PC-9 (cell line): ENCODE results near the gene CEP55. TPM values are rescaled to one million over a fixed set of nuclear protein-coding genes. Genes with fewer than 3 reads are reported as not detected.
A peak's percentile ranks its signal among the peaks of the same experiment; 100 is the strongest.
"Not testable (repeated sequence)": the region's sequence is repeated elsewhere in the genome, so short reads cannot be mapped to it uniquely, and the experiment has no call there.

ENCODE experiments used
- BruUV-seq: library from RNA; stranded (reverse); fragments of 400-500 nt; replicated peaks from 2 replicates; lab custom pipeline; 2021; lab: Mats Ljungman, UMichigan
- CTCF ChIA-PET: fragments of 300-600 bp; sonication (Branson Sonifier 250); formaldehyde crosslinking; loops from one replicate; lab custom pipeline; 2022; ENCODE audit warnings: antibody characterized with exemption; lab: Charles Lee
- POLR2A ChIA-PET: fragments of 300-600 bp; sonication (Branson Sonifier 250); formaldehyde crosslinking; loops from one replicate; lab custom pipeline; 2022; ENCODE audit warnings: antibody characterized with exemption; ENCODE audit not compliant: unreplicated experiment; lab: Charles Lee
- DNase-seq, 2 experiments: peaks; one replicate each; pipeline versions ENCODE4 v3.0.0 to v3.0.0-alpha.2; 2015 to 2022; ENCODE audit warnings: mixed read lengths in 1 of 2
- H2AFZ ChIP-seq: fragments of 200-600 bp; sonication (generic); 2 replicates; pipeline ENCODE4 v1.8.1; 2017; ENCODE audit warnings: antibody characterized with exemption
- H3F3A ChIP-seq: fragments of 200-600 bp; sonication (generic); 2 replicates; pipeline ENCODE4 v1.8.1; 2017; ENCODE audit warnings: antibody characterized with exemption, mild to moderate bottlenecking, low read depth; ENCODE audit not compliant: insufficient read depth
- H3K27ac ChIP-seq: fragments of 200-600 bp; sonication (generic); 2 replicates; pipeline ENCODE4 v1.6.1; 2016; ENCODE audit warnings: mixed run types
- H3K27me3 ChIP-seq: fragments of 200-600 bp; sonication (generic); 2 replicates; pipeline ENCODE4 v1.6.1; 2016; ENCODE audit warnings: low read depth, mixed run types; ENCODE audit not compliant: insufficient read depth
- H3K36me3 ChIP-seq: fragments of 200-600 bp; sonication (generic); 2 replicates; pipeline ENCODE4 v1.6.1; 2016; ENCODE audit warnings: low read depth, mixed run types
- H3K4me1 ChIP-seq: fragments of 200-600 bp; sonication (generic); replicated peaks from 2 replicates; pipeline ENCODE4 v1.6.1; 2016; ENCODE audit warnings: mixed run types; ENCODE audit not compliant: insufficient read depth
- H3K4me2 ChIP-seq: fragments of 200-600 bp; sonication (generic); 2 replicates; pipeline ENCODE4 v1.6.1; 2017; ENCODE audit warnings: mixed run types
- H3K4me3 ChIP-seq: fragments of 200-600 bp; sonication (generic); 2 replicates; pipeline ENCODE4 v1.6.1; 2016; ENCODE audit warnings: mixed run types
- H3K79me2 ChIP-seq: fragments of 200-600 bp; sonication (generic); 2 replicates; pipeline ENCODE4 v1.6.1; 2017; ENCODE audit warnings: low read depth, mixed run types
- H3K9me2 ChIP-seq: fragments of 200-600 bp; sonication (generic); 2 replicates; pipeline ENCODE4 v1.8.1; 2017; ENCODE audit warnings: mild to moderate bottlenecking; ENCODE audit not compliant: insufficient read depth
- H3K9me3 ChIP-seq: fragments of 200-600 bp; sonication (generic); 2 replicates; pipeline ENCODE4 v1.8.1; 2016; ENCODE audit warnings: low read depth; ENCODE audit not compliant: insufficient read depth
- H4K20me1 ChIP-seq: fragments of 200-600 bp; sonication (generic); 2 replicates; pipeline ENCODE4 v1.8.1; 2017; ENCODE audit not compliant: insufficient read depth
- CTCF ChIP-seq: fragments of 200-600 bp; sonication (generic); conservative IDR thresholded peaks from 2 replicates; pipeline ENCODE4 v1.6.1; 2017; ENCODE audit warnings: mixed run types, antibody characterized with exemption, mild to moderate bottlenecking, moderate library complexity
- EZH2 ChIP-seq: fragments of 200-600 bp; sonication (generic); IDR thresholded peaks from 2 replicates; pipeline ENCODE4 v1.8.0; 2017; ENCODE audit warnings: antibody characterized with exemption, low read depth
- intact Hi-C: fragments of 100-400 bp; cut with micrococcal nuclease; formaldehyde crosslinking; loops from one replicate; pipeline ENCODE4 v1.10.0; 2022; ENCODE audit not compliant: unreplicated experiment
- total RNA-seq: library from RNA; stranded (reverse); gene quantifications from 2 replicates; pipeline ENCODE4 v1.2.3, GENCODE V29; 2021

The CEP55 gene
- total RNA-seq, 1 experiment from 2014 or later, result 38.9 TPM

DNA sequence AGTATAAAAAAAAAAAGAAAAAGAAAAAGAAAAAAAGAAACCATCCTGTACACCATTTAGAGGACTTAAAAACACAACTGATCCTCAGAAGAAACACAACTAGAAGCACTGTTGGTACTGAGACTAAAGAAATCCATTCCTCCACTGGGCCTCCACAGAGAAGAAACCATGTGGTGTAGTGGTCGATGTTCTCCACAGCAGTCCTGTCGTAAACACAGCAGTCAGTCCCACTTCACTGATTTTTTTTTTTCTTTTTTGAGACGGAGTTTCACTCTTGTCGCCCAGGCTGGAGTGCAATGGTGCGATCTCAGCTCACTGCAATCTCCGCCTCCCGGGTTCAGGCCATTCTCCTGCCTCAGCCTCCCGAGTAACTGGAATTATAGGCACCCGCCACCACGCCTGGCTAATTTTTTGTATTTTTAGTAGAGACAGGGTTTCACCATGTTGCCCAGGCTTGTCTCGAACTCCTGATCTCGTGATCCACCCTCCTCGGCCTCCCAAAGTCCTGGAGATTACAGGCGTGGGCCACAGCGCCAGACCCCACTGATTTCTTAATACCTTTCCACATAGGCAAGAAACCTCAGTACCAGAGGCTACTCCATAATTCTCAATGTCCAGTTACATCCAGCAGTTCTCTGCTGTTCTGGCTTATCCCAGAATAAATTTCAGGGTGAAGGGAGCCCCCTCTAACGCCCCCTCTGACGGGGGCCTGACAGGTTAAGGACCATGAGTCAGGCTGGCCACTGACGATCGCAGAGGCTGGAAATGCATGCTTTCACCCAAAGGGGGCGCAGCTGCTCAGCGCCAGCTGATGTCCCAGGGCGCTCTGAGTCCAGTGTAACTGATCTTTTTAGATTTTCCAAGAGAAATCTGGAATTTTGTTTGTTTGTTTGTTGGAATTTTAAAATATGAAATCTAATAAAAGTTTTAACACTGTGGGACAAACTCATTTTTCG, 45.3 kb downstream of the CEP55 start:
- ChIA-PET CTCF (no interaction called here), POLR2A (no interaction called here)
- Histone ChIP-seq H3K4me3 (no peak overlapping the region), H3K27ac (no peak overlapping the region), H4K20me1 (no peaks in the 10 kb centered on the region), H3K9me3 (no peaks in the 10 kb centered on the region), H3K27me3 (no peaks in the 10 kb centered on the region), H3K4me1 (no peaks in the 10 kb centered on the region), H3K79me2 (no peaks in the 10 kb centered on the region), H2AFZ (no peak overlapping the region), H3K4me2 (no peak overlapping the region), H3K36me3 (no peaks in the 10 kb centered on the region), H3F3A (no peaks in the 10 kb centered on the region), H3K9me2 (no peaks in the 10 kb centered on the region)
- BruUV-seq, result no TSS peak
- intact Hi-C loops, result loop anchor here (1.0 kb wide), 1 partner anchor 139 kb away; no protein-coding TSS in a partner anchor
- peak in 1 of 2 experiments; percentile 44 for DNase-seq
- peak; percentile 62 for TF ChIP-seq CTCF
- TF ChIP-seq EZH2, result no peak

- BruUV-seq, result no TSS peak
- CTCF ChIA-PET, result interaction anchor here (0.7 kb wide), 1 partner anchor 37 kb away, joined by 3 read pairs; no protein-coding TSS in a partner anchor
- Histone ChIP-seq H3K4me3 (no peak overlapping the region), H3K27me3 (no peaks in the 10 kb centered on the region), H3K79me2 (no peaks in the 10 kb centered on the region), H3K4me2 (no peak overlapping the region), H3K4me1 (peaks cover 3% of the 10 kb centered on the region), H2AFZ (no peak overlapping the region), H3K27ac (no peak overlapping the region), H3K36me3 (no peaks in the 10 kb centered on the region), H4K20me1 (no peaks in the 10 kb centered on the region), H3F3A (peaks cover 1% of the 10 kb centered on the region; the same call in 1 of the 2 replicates), H3K9me3 (no peaks in the 10 kb centered on the region), H3K9me2 (no peaks in the 10 kb centered on the region)
- POLR2A ChIA-PET, result no interaction called here
- no peak for DNase-seq
- intact Hi-C loops, result loop anchor here (1.0 kb wide), 1 partner anchor 138 kb away; no protein-coding TSS in a partner anchor
- TF ChIP-seq CTCF (no peak), EZH2 (no peak)
Measured at GRCh38 chr10:93542358-93542791, 46.0 kb downstream of the CEP55 start.

DNA sequence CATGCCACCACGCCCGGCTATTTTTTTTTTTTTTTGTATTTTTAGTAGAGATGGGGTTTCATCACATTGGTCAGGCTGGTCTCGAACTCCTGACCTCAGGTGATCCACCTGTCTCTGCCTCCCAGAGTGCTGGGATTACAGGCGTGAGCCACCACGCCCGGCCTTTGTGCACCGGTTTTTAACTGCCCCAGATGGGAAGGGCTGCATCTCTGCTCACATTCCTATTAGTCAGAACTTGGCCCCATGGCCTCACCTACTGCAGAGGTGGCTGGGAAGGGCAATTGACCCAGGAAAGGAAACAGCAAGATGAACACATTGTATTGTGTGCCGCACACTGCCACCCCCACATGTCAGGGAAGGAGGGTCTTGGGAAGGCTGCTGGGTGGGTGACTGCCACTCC, 50.6 kb downstream of the CEP55 start:
- POLR2A ChIA-PET, CTCF ChIA-PET, BruUV-seq, H2AFZ ChIP-seq, H4K20me1 ChIP-seq, H3K4me2 ChIP-seq, H3K9me3 ChIP-seq, H3K4me3 ChIP-seq, H3K9me2 ChIP-seq, H3K36me3 ChIP-seq, H3K27me3 ChIP-seq, H3K79me2 ChIP-seq, DNase-seq: not testable (repeated sequence)
- Histone ChIP-seq H3F3A (peaks cover 22% of the 10 kb centered on the region; the same call in 1 of the 2 replicates), H3K27ac (peak overlapping the region; percentile 91; the same call in 1 of the 2 replicates), H3K4me1 (peaks cover 21% of the 10 kb centered on the region)
- intact Hi-C loops, result loop anchor here (5.0 kb wide), 1 partner anchor 270 kb away; no protein-coding TSS in a partner anchor
